Neural cell (in vitro differentiated cells): ENCODE data around the gene TAF8. TPM values are rescaled to one million over a fixed set of nuclear protein-coding genes. Genes with fewer than 3 reads are reported as not detected.

Experiments used
- H2AFZ ChIP-seq: fragments of 200-600, 300-800 bp; sonication (generic), shearing (Covaris generic); 2 replicates; pipeline ENCODE4 v1.6.0; 2014; ENCODE audit warnings: low read depth, mild to moderate bottlenecking, antibody characterized with exemption, low read length, moderate library complexity
- H3F3A ChIP-seq: fragments of 200-600 bp; shearing (Covaris generic); 2 replicates; pipeline ENCODE4 v1.6.1; 2016; ENCODE audit warnings: mild to moderate bottlenecking, moderate library complexity, mixed read lengths, antibody characterized with exemption, low read length; ENCODE audit not compliant: insufficient read depth, poor library complexity, severe bottlenecking
- H3K27ac ChIP-seq: fragments of 200-600, 300-800 bp; sonication (generic), shearing (Covaris generic); 2 replicates; pipeline ENCODE4 v1.5.1; 2014; ENCODE audit warnings: mild to moderate bottlenecking, low read length, moderate library complexity
- H3K27me3 ChIP-seq: fragments of 300-800, 200-600 bp; sonication (generic), shearing (Covaris generic); 2 replicates; pipeline ENCODE4 v1.6.0; 2014; ENCODE audit warnings: mild to moderate bottlenecking, low read depth, low read length, moderate library complexity; ENCODE audit not compliant: insufficient read depth
- H3K36me3 ChIP-seq: fragments of 300-800, 200-600 bp; sonication (generic), shearing (Covaris generic); 2 replicates; pipeline ENCODE4 v1.5.1; 2014; ENCODE audit warnings: mild to moderate bottlenecking, antibody characterized with exemption, low read length, moderate library complexity; ENCODE audit not compliant: insufficient read depth
- H3K4me2 ChIP-seq: fragments of 300-800, 200-600 bp; sonication (generic), shearing (Covaris generic); 2 replicates; pipeline ENCODE4 v1.6.0; 2014; ENCODE audit warnings: mild to moderate bottlenecking, low read length
- H3K4me3 ChIP-seq: fragments of 300-800, 200-600 bp; sonication (generic), shearing (Covaris generic); 2 replicates; pipeline ENCODE4 v1.5.1; 2014; ENCODE audit warnings: mild to moderate bottlenecking, low read length, moderate library complexity
- H3K79me2 ChIP-seq: fragments of 200-600 bp; shearing (Covaris generic); replicated peaks from 2 replicates; pipeline ENCODE4 v1.6.0; 2014; ENCODE audit warnings: mild to moderate bottlenecking, low read length, moderate library complexity; ENCODE audit not compliant: insufficient read depth
- H3K9ac ChIP-seq: fragments of 300-800, 200-600 bp; sonication (generic), shearing (Covaris generic); 2 replicates; pipeline ENCODE4 v1.6.1; 2016; ENCODE audit warnings: mild to moderate bottlenecking, low read length, mixed read lengths
- H3K9me2 ChIP-seq: fragments of 200-600 bp; shearing (Covaris generic); 2 replicates; pipeline ENCODE4 v1.6.1; 2016; ENCODE audit warnings: mild to moderate bottlenecking, low read length, mixed read lengths; ENCODE audit not compliant: insufficient read depth
- H3K9me3 ChIP-seq: fragments of 200-600, 300-800 bp; sonication (generic), shearing (Covaris generic); 2 replicates; pipeline ENCODE4 v1.6.1; 2016; ENCODE audit warnings: mild to moderate bottlenecking, mixed run types, low read length, moderate library complexity, mixed read lengths
- H4K20me1 ChIP-seq: fragments of 200-600 bp; shearing (Covaris generic); 2 replicates; pipeline ENCODE4 v1.6.1; 2016; ENCODE audit warnings: mild to moderate bottlenecking, mixed run types; ENCODE audit not compliant: insufficient read depth
- EP300 ChIP-seq: fragments of 450-650 bp; conservative IDR thresholded peaks from 2 replicates; pipeline ENCODE4 v1.6.1; 2014; ENCODE audit warnings: antibody characterized with exemption, mild to moderate bottlenecking, moderate library complexity; ENCODE audit not compliant: poor library complexity, severe bottlenecking
- EZH2 ChIP-seq: fragments of 200-600, 300-800 bp; shearing (Covaris generic), sonication (generic); IDR thresholded peaks from 2 replicates; pipeline ENCODE4 v1.6.1; 2014; ENCODE audit warnings: antibody characterized with exemption, low read length, borderline replicate concordance, mild to moderate bottlenecking; ENCODE audit not compliant: insufficient read depth, poor library complexity, severe bottlenecking
- MXI1 ChIP-seq: fragments of 450-650 bp; conservative IDR thresholded peaks from 2 replicates; pipeline ENCODE4 v1.6.1; 2014; ENCODE audit warnings: antibody characterized with exemption, mild to moderate bottlenecking; ENCODE audit not compliant: poor library complexity, severe bottlenecking
- RAD21 ChIP-seq: fragments of 450-650 bp; conservative IDR thresholded peaks from 2 replicates; pipeline ENCODE4 v1.6.1; 2014; ENCODE audit warnings: antibody characterized with exemption, mild to moderate bottlenecking, moderate library complexity
- SMC3 ChIP-seq: fragments of 450-650 bp; conservative IDR thresholded peaks from 2 replicates; pipeline ENCODE4 v1.6.1; 2014; ENCODE audit warnings: antibody characterized with exemption, mild to moderate bottlenecking, moderate library complexity; ENCODE audit not compliant: poor library complexity
- TAF1 ChIP-seq: IDR thresholded peaks from 2 replicates; pipeline ENCODE4 v1.6.1; 2012; ENCODE audit warnings: low read depth
- polyA plus RNA-seq: library from polyadenylated mRNA; depleted of rRNA; stranded (reverse); fragments of >200 nt; gene quantifications from 2 replicates; pipeline ENCODE4 v1.2.3, GENCODE V29; 2014
- TF ChIP-seq, protein P1 (sequence below): fragments of 450-650 bp; IDR thresholded peaks from 2 replicates; pipeline ENCODE4 v1.5.1; 2014; ENCODE audit warnings: antibody characterized with exemption, mild to moderate bottlenecking, moderate library complexity; ENCODE audit not compliant: poor library complexity, severe bottlenecking

The TAF8 gene
- polyA plus RNA-seq, 1 donor from 2014 or later = 5.1 TPM

- Histone ChIP-seq H2AFZ (no peak overlapping the region), H3K9me2 (no peaks in the 10 kb centered on the region), H4K20me1 (no peaks in the 10 kb centered on the region), H3K4me3 (no peak overlapping the region), H3F3A (no peaks in the 10 kb centered on the region), H3K9me3 (no peaks in the 10 kb centered on the region), H3K9ac (no peak overlapping the region), H3K27me3 (no peaks in the 10 kb centered on the region), H3K27ac (no peak overlapping the region), H3K36me3 (no peaks in the 10 kb centered on the region), H3K4me2 (no peak overlapping the region), H3K79me2 (no peaks in the 10 kb centered on the region)
- TF ChIP-seq MXI1 (no peak), EP300 (no peak), EZH2 (no peak), TAF1 (no peak)
- TF ChIP-seq, protein P1, sequence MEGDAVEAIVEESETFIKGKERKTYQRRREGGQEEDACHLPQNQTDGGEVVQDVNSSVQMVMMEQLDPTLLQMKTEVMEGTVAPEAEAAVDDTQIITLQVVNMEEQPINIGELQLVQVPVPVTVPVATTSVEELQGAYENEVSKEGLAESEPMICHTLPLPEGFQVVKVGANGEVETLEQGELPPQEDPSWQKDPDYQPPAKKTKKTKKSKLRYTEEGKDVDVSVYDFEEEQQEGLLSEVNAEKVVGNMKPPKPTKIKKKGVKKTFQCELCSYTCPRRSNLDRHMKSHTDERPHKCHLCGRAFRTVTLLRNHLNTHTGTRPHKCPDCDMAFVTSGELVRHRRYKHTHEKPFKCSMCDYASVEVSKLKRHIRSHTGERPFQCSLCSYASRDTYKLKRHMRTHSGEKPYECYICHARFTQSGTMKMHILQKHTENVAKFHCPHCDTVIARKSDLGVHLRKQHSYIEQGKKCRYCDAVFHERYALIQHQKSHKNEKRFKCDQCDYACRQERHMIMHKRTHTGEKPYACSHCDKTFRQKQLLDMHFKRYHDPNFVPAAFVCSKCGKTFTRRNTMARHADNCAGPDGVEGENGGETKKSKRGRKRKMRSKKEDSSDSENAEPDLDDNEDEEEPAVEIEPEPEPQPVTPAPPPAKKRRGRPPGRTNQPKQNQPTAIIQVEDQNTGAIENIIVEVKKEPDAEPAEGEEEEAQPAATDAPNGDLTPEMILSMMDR = no peak
Observed at GRCh38 chr6:42104804-42105125, 54.4 kb downstream of the TAF8 start.

DNA sequence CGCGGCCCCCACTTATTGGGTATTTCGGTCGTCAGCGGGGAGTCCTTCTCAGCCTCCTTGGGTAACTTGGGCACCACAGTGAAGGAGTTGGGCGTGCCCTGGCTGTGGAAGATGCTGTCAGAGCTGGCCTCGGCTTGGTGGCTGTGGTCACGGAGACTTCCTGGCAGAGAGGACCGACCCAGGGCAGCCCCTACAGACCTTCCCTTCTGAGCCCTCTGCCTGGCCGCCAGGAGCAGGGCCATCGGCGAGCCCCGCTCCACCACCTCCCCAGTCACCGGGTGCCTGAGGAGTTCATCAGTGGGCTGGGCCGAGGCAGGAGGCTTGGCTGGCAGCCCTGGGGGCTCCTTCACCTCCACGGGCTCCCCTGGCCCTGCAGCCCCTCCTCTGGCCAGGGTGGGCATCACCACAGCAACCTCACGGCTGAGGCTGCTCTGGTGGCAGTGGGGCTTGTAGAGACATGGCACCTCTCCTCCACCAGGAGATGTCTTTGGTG is 54.9 kb downstream of the TAF8 start:
- H3K79me2 ChIP-seq = no peaks in the 10 kb centered on the region
- H3K9ac ChIP-seq = no peak overlapping the region
- TF ChIP-seq SMC3 (no peak), RAD21 (no peak), TAF1 (no peak), MXI1 (no peak)
- H3K36me3 ChIP-seq = no peaks in the 10 kb centered on the region
- no peak overlapping the region for H3K4me3 ChIP-seq
- H4K20me1 ChIP-seq = no peaks in the 10 kb centered on the region
- H3K27ac ChIP-seq = no peak overlapping the region
- H3K9me3 ChIP-seq = no peaks in the 10 kb centered on the region
- no peaks in the 10 kb centered on the region for H3K27me3 ChIP-seq
- no peak overlapping the region for H2AFZ ChIP-seq
- no peaks in the 10 kb centered on the region for H3F3A ChIP-seq
- no peaks in the 10 kb centered on the region for H3K9me2 ChIP-seq
- H3K4me2 ChIP-seq = no peak overlapping the region

GRCh38 chr6:42105709-42106108 is 55.4 kb downstream of the TAF8 start:
- Histone ChIP-seq H2AFZ (no peak overlapping the region), H3K79me2 (no peaks in the 10 kb centered on the region), H3K4me2 (no peak overlapping the region), H3F3A (no peaks in the 10 kb centered on the region), H3K9ac (no peak overlapping the region), H3K9me3 (no peaks in the 10 kb centered on the region), H4K20me1 (no peaks in the 10 kb centered on the region), H3K4me3 (no peak overlapping the region), H3K9me2 (no peaks in the 10 kb centered on the region), H3K27me3 (no peaks in the 10 kb centered on the region), H3K36me3 (no peaks in the 10 kb centered on the region), H3K27ac (no peak overlapping the region)
- TF ChIP-seq SMC3 (no peak), RAD21 (no peak), MXI1 (no peak)
